Breast epithelium (tissue), 3 donors: ENCODE measurements around the gene PDZRN3.

Experiments used
- POLR2A ChIP-seq: fragments of 450-650 bp; IDR thresholded peaks from one replicate; pipeline ENCODE4 v1.6.1; 2016; ENCODE audit warnings: antibody characterized with exemption, mild to moderate bottlenecking, moderate library complexity
- TF ChIP-seq, protein P1 (sequence below), 3 donors: fragments of 450-650 bp; IDR thresholded peaks; one replicate each; pipeline ENCODE4 v1.5.1; 2016 to 2017; ENCODE audit warnings: antibody characterized with exemption in 3 of 3, mild to moderate bottlenecking in 3 of 3, moderate library complexity in 3 of 3

- no peak for TF ChIP-seq POLR2A
- TF ChIP-seq, protein P1, sequence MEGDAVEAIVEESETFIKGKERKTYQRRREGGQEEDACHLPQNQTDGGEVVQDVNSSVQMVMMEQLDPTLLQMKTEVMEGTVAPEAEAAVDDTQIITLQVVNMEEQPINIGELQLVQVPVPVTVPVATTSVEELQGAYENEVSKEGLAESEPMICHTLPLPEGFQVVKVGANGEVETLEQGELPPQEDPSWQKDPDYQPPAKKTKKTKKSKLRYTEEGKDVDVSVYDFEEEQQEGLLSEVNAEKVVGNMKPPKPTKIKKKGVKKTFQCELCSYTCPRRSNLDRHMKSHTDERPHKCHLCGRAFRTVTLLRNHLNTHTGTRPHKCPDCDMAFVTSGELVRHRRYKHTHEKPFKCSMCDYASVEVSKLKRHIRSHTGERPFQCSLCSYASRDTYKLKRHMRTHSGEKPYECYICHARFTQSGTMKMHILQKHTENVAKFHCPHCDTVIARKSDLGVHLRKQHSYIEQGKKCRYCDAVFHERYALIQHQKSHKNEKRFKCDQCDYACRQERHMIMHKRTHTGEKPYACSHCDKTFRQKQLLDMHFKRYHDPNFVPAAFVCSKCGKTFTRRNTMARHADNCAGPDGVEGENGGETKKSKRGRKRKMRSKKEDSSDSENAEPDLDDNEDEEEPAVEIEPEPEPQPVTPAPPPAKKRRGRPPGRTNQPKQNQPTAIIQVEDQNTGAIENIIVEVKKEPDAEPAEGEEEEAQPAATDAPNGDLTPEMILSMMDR (IDR thresholded peaks at IDR 0.05), result no peak
Measured at GRCh38 chr3:73609315-73609641, 15.5 kb downstream of the PDZRN3 start.
